HepG2 (cell line): ENCODE results near the gene GJC1. TPM values are rescaled to one million over a fixed set of nuclear protein-coding genes. Genes with fewer than 3 reads are reported as not detected.

ENCODE experiments used
- AGO1 ChIP-seq: fragments of 200-400 bp; formaldehyde crosslinking; IDR thresholded peaks from 2 replicates; pipeline ENCODE4 v1.6.1; 2017; ENCODE audit warnings: mild to moderate bottlenecking, low read depth, low read length, moderate library complexity; ENCODE audit not compliant: poor library complexity, severe bottlenecking
- CREM ChIP-seq, 2 experiments: sonication (generic) in 1 of 2; formaldehyde crosslinking in 1 of 2; IDR thresholded peaks; 2 replicates each; pipeline versions ENCODE4 v1.4.0 to v1.6.1; 2016 to 2020; ENCODE audit warnings: antibody characterized with exemption in 1 of 2, mild to moderate bottlenecking in 1 of 2, missing genetic modification reagents in 1 of 2
- GRHL1 ChIP-seq: sonication (generic); formaldehyde crosslinking; conservative IDR thresholded peaks from 2 replicates; pipeline ENCODE4 v1.8.0; 2022; ENCODE audit warnings: missing genetic modification reagents
- MAFG ChIP-seq: sonication (generic); formaldehyde crosslinking; IDR thresholded peaks from 2 replicates; pipeline ENCODE4 v1.5.1; 2020; ENCODE audit warnings: mild to moderate bottlenecking, missing genetic modification reagents
- MBD4 ChIP-seq: IDR thresholded peaks from 2 replicates; pipeline ENCODE4 v1.6.1; 2012; ENCODE audit warnings: low read length, inconsistent platforms, borderline replicate concordance
- NBN ChIP-seq: fragments of 450-650 bp; conservative IDR thresholded peaks from 2 replicates; pipeline ENCODE4 v1.6.1; 2017
- NFATC3 ChIP-seq: sonication (generic); formaldehyde crosslinking; IDR thresholded peaks from 2 replicates; pipeline ENCODE4 v1.5.1; 2020; ENCODE audit warnings: mild to moderate bottlenecking, missing genetic modification reagents
- POLR2AphosphoS2 ChIP-seq: IDR thresholded peaks from 2 replicates; pipeline ENCODE4 v1.6.1; 2011; ENCODE audit warnings: low read depth, low read length, improper control_type of control experiment
- REXO4 ChIP-seq: sonication (generic); formaldehyde crosslinking; IDR thresholded peaks from 2 replicates; pipeline ENCODE4 v1.8.0; 2022; ENCODE audit warnings: missing genetic modification reagents, mild to moderate bottlenecking, borderline replicate concordance
- RFXANK ChIP-seq: IDR thresholded peaks from 2 replicates; pipeline ENCODE4 v1.6.1; 2016
- SOX5 ChIP-seq: IDR thresholded peaks from 2 replicates; pipeline ENCODE4 v1.6.1; 2016; ENCODE audit warnings: borderline replicate concordance
- ZBTB49 ChIP-seq: sonication (generic); formaldehyde crosslinking; IDR thresholded peaks from 2 replicates; pipeline ENCODE4 v1.4.0; 2020; ENCODE audit warnings: missing genetic modification reagents, borderline replicate concordance
- ZMAT3 ChIP-seq: sonication (generic); formaldehyde crosslinking; conservative IDR thresholded peaks from 2 replicates; pipeline ENCODE4 v1.7.0; 2021; ENCODE audit warnings: missing genetic modification reagents
- ZMAT5 ChIP-seq: sonication (generic); formaldehyde crosslinking; IDR thresholded peaks from 2 replicates; pipeline ENCODE4 v1.5.0; 2020; ENCODE audit warnings: mild to moderate bottlenecking, low read depth, missing genetic modification reagents, borderline replicate concordance
- ZNF614 ChIP-seq: IDR thresholded peaks from 2 replicates; pipeline ENCODE4 v1.6.1; 2018; ENCODE audit warnings: missing biosample characterization, missing genetic modification reagents, inconsistent platforms, borderline replicate concordance
- ZNF687 ChIP-seq: sonication (generic); formaldehyde crosslinking; IDR thresholded peaks from 2 replicates; pipeline ENCODE4 v1.5.1; 2020; ENCODE audit warnings: mild to moderate bottlenecking, missing genetic modification reagents, moderate library complexity
- ZNF768 ChIP-seq: sonication (generic); formaldehyde crosslinking; IDR thresholded peaks from 2 replicates; pipeline ENCODE4 v1.4.0; 2020; ENCODE audit warnings: missing genetic modification reagents
- ZNF770 ChIP-seq: sonication (generic); formaldehyde crosslinking; IDR thresholded peaks from 2 replicates; pipeline ENCODE4 v1.5.0; 2020; ENCODE audit warnings: mild to moderate bottlenecking, missing genetic modification reagents
- ZNF792 ChIP-seq: IDR thresholded peaks from 2 replicates; pipeline ENCODE4 v1.6.1; 2016
- ZNF841 ChIP-seq: sonication (generic); formaldehyde crosslinking; IDR thresholded peaks from 2 replicates; pipeline ENCODE4 v1.8.1; 2023; ENCODE audit warnings: missing genetic modification reagents, borderline replicate concordance
- polyA plus RNA-seq, 8 experiments: library from polyadenylated mRNA; depleted of rRNA in 3 of 8; stranded (reverse) in 7 of 8; unstranded in 1 of 8; fragments of >200 nt; fragmentation: Illumina TruSeq in 4 of 8; extraction: Trizol in 4 of 8; gene quantifications; 2 replicates each; pipeline versions ENCODE4 v1.2.1 to v1.2.3, GENCODE V29; 2011 to 2016; ENCODE audit warnings: low read depth in 4 of 8, missing spikeins in 1 of 8, mixed read lengths in 1 of 8; ENCODE audit not compliant: insufficient read depth in 1 of 8
- total RNA-seq, 5 experiments: library from RNA; depleted of rRNA; stranded (reverse); fragments of >200 nt; fragmentation: Illumina TruSeq; extraction: Trizol; gene quantifications; 2 replicates each; pipeline ENCODE4 v1.2.3, GENCODE V29; 2016; ENCODE audit warnings: low read depth in 1 of 5

GJC1 gene
- total and polyA plus RNA-seq, 2 of the 13 experiments (the other 11 are each of a cell fraction or from before 2014, with no cell fraction given): 1.7 TPM

- TF ChIP-seq MAFG (CRISPR knock-in tag) (no peak), MBD4 (no peak), ZNF770 (CRISPR knock-in tag) (no peak), AGO1 (peak; percentile 24), ZNF841 (no peak), ZNF792 (CRISPR knock-in tag) (no peak), RFXANK (CRISPR knock-in tag) (no peak), ZMAT5 (CRISPR knock-in tag) (no peak), GRHL1 (CRISPR knock-in tag) (no peak), ZNF687 (CRISPR knock-in tag) (peak; percentile 94), SOX5 (CRISPR knock-in tag) (no peak), ZNF614 (no peak), ZNF768 (no peak), POLR2AphosphoS2 (no peak), NFATC3 (CRISPR knock-in tag) (no peak), ZMAT3 (CRISPR knock-in tag) (no peak), ZBTB49 (no peak), CREM (IDR thresholded peaks at IDR 0.05) (no peak), CREM (CRISPR knock-in tag; IDR thresholded peaks at IDR 0.05) (no peak), REXO4 (CRISPR knock-in tag) (peak; percentile 93), NBN (no peak)
Measured at GRCh38 chr17:44775136-44775837, 54.8 kb downstream of the GJC1 start (continued).
